GOT3 (cell line): ENCODE measurements around the gene BCKDHB.
"Not testable (repeated sequence)": the region's sequence is repeated elsewhere in the genome, so short reads cannot be mapped to it uniquely, and the experiment has no call there.

Experiments
- DNase-seq: peaks from one replicate; lab custom pipeline; 2025; ENCODE audit warnings: mixed read lengths; lab: John Stamatoyannopoulos, UW

The BCKDHB gene

DNA sequence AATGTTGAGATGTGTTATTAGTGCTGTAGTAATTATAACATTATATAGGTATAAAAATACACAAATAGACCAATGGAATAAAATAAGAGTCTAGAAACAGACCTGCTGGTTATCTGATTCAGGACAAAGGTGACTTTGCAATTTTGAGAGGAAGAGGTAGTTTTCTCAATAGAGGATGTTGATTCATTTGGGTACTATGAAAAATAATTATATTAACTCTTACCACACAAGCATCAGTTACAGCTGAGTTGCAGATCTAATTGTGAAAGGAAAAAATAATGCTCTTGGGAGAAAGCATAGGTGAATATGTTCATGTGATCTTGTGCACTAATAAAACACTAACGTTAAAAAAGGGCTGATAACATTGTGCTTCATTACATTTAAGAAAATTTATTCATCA, 103.0 kb downstream of the BCKDHB start:
- DNase-seq, result no peak

DNA sequence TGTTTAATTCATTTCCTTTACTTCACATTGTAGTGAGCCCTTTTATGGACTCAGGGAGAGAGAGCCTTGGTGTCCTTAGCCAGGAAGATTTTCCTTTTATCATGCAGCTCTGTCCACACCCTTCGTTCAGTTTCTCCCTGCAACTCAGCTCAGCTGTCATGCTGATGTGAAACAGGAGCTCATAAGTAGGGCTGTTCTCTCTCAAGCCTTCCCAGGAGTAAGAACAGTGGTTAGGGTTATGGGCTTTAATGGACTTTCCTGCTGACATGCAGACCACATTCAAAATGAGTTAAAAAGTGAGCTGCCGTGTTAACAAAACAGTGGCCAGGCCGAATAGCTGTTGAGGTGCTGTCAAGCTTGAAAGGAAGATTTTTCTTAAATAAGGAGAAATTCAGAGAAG, 104.1 kb downstream of the BCKDHB start:
- no peak for DNase-seq

DNA sequence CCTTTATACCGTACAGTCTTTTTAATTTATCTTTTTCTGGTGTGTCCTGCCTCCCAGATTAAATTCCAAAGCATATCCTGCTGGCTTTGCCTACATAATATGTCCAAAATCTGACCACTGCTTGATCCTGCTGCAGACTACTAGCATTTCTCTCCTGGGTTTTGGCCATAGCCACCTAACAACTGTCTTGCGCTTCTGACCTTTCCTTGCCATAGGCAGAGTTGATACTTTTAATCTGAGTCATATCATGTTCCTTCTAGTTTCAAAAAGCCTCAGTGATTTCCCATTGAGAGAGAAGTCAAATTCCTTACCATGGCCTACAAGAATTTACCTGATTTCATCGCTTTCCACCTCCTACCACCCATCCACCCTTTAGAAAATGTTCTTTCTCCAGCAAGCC, 104.8 kb downstream of the BCKDHB start:
- no peak for DNase-seq

DNA sequence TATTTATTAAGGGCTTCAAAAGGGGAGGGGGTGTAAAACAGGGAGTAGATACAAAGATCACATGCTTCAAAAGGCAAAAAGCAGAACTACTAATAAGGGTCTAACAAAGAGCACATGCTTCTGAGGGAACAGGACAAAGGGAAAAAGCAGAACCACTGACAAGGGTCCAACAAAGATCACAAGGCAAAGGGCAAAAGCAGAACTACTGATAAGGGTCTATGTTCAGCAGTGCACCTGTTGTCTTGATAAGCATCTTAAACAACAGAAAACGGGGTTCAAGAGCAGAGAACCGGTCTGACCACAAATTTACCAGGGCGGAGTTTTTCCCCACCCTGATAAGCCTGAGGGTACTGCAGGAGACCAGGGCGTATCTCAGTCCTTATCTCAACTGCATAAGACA, 105.4 kb downstream of the BCKDHB start:
- DNase-seq, result not testable (repeated sequence)

DNA sequence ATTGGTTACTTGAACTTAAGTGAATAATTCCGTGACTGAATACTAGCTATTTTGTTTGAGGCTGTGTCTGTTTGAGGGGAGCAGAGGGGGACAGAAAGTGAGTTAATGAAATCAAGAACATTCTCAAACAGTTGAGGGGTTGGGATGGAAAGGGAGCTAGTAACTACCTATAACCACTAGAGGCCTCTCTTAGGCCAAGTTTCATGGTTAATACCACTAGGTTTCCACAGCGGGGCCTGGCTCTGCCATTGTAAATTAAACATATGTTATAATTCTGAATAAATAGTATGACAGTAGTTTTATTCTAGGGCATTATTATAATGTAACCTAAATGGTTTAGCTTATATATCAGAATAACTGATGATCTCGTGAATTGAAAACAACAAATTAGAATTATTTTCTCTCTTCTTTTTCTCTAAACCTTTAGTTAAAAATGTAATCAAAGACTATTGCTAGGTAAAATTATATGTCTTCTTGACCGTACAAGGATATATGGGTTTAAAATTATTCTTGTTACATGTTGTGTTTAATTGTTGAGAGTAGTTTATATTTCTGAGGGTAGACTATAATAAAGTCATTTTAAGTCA, 108.1 kb downstream of the BCKDHB start:
- DNase-seq, result no peak

DNA sequence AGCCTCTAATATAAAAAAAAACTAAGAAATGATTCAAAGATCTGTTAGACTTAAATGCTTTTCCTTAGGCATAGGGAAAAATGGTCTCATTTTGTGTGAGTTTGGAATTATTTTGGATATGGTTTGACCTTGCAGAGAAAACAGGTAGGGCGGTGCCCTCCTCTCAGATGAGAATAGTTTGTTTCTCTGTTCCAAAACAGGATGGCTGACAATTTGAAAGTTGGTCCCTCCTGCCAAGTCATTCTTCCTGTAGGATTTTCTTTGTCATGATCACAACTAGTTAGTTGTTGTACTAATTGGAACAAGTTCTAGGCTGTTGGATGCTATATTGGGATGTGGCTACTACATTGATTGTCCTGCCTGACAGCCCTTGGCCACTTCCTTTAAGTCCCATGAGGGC, 108.6 kb downstream of the BCKDHB start:
- DNase-seq, result no peak

DNA sequence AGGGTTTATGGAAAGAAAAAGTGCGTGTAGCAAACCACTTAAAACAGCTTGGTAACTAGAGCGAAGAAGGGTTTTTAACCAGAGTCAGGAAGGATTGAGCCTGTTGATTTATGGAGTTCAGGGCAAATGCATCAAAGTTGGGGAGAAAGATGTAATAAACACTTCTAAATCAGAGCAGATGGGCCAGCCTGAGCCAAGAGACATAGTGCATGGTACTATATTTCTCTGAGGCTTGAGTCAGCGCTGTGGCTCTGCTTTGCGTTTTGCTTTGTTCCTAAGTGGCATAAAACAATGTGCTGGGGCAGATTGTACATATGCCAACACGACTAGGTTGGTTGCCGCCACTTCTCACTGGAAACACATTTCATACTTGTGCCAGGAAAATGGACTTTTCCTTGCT, 111.3 kb downstream of the BCKDHB start:
- DNase-seq, result no peak

DNA sequence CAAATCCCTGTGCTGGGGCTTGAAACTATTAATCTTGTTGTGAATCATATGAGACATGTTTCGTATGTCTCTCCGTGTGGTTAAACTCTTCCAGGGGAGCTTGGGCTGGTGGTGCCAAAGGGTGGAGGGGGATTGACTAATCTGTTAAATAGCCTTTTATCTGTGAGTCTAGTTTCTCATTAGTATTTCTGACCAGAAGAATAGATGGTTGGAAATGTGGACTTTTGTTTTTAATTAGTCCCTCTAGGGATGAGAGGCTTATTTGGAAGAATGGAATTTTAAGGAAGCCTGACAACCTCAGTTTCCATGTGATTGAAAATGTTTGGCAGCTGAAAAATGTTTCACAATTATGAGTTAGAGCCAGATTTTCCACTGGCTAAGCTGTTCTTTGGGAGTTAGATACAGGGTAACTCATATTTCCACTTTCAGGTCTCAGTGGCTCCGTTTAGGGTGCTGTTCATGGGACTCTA, 117.3 kb downstream of the BCKDHB start:
- DNase-seq, result no peak

DNA sequence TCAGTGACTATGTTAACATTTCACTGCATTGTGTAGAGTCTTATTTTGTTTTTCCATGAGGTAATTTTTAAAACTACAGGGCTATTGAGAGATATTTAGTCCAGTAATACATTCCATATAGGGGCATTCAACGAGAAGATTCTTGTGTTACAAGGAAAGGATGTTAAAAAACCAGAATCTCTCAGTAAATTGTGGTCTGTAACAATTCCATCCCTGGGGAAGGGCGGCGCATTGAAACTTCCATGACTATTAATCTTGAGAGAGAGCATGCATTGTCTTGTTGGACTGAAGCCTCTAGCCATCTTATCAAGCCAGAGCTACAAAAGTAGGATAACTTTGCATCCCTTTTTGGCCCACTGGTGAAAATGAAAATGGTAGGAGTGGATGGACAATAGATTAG, 119.7 kb downstream of the BCKDHB start:
- no peak for DNase-seq

DNA sequence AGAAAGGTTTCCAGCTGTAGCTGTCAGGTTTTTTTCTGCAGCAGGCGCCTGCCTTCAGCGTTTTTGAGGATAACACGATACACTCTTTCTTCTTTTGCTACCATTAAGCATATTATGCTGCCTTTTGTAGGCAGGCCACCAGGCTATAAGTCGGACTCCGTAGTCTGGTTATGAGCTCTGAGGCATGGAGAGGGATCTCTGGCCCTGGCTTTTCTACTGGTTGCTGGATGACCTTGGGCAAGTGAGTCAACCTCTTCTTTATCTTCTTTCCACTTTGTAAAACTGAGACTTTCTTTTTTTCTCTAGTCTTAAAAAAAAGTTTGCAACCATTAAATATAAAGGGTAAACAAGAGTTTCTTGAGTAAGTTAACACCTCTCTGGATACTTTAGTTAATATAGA, 120.2 kb downstream of the BCKDHB start:
- DNase-seq, result no peak

DNA sequence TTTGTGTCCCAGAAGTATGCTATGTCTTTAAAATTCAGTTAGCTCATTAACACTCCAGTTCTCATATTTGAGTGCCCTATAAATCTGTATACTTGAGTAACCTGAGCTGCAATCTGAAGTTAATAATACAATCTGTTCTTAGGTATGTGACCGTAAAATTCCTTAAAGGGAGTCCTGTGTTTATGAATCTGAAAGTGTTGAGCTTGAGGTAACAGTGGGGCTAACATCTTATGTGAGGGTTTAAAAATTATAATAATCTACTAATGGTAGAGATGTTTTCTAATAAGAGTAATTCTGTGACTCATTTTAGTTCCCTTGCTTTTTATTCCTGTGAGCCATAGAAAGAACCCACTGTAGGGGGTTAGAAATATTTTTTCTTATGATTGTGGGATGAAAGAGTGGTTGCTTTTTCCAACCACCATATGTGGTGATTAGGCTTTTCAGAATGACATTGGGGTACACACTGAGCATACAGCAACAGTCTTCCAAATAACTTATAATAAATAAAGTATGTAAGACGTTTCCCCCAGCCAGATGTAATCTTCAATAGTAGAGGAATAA, 121.2 kb downstream of the BCKDHB start:
- no peak for DNase-seq

DNA sequence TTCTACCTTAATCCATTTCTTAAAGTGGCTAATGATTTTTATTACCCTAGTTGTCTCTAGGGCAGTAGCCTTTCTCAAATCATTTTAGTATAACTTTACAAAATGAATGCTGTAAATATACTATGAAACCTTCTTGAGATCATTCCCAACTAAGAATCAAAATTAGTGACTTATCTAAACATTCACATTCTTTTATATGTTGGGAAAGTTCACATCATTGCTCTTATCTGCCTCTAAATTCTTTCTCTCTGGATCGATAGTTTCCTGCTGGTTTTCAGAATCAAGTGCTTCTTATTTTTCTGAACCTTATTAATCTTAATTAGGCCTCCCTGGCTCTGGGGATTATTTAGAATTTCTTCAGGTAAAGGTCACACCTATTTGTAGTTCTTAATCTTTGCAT, 126.8 kb downstream of the BCKDHB start:
- no peak for DNase-seq

DNA sequence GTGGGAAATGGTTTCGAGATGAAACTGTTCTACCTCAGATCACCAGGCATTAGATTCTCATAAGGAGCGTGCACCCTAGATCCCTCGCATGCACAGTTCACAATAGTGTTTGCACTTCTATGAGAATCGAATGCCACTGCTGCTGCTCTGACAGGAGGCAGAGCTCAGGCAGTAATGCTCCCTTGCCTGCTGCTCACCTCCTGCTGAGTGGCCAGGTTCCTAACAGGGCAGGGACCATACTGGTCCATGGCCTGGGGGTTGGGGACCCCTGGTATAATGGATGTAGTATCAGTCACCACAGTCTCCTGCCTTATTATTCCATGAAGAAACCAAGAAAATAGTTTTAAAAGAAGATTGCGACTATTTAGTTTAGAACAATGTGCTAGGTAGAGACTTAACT, 127.5 kb downstream of the BCKDHB start:
- no peak for DNase-seq

DNA sequence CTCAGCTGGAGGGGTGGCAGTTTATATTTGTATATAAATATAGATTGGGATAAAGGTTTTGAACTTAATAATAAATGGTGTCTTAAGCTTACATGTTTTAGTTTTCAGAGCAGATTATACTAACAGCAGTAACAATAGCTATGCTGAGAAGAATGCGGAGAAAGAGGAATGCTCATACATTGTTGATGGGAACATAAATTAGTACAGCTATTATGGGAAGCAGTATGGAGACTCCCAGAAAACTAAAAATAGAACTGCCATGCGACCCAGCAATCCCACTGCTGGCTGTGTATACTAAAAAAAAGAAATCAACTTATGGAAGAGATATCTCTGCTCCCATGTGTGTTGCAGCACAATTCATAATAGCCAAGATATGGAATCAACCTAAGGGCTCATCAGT, 127.9 kb downstream of the BCKDHB start:
- no peak for DNase-seq

DNA sequence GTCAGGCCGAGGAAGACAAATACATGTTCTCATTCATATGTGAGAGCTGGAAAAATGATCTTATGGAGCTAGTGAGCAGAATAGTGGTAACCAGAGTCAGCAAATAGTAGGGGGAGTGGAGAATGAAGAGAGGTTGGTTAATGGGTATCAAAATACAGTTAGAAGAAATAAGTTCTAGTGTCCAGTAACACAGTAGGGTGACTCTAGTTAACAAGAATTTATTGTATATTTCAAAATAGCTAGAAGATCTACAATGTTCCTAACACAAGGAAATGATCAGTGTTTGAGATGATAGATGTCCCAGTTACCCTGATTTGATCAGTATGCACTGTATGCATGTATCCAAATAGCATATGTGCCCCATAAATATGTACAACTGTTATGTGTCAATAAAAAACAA, 128.4 kb downstream of the BCKDHB start:
- no peak for DNase-seq

DNA sequence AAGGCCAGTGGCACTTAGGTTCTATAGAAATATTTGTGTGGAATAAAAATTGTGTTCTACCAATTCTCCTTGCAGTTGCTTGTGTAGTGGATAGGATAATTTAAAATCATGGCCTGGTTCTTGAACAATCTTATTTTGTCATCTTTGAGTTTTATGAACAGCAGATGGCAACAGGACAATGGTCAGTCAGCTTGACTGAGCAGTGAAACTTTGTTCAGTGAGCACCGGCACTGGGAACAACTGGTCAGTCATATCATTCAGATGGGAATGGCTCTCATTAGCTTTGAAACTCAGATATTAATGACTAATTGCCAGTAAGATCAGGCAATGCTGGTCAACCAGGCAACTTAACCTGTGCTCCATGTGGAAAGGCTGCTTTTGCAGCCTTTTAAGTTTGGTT, 129.2 kb downstream of the BCKDHB start:
- DNase-seq, result no peak

DNA sequence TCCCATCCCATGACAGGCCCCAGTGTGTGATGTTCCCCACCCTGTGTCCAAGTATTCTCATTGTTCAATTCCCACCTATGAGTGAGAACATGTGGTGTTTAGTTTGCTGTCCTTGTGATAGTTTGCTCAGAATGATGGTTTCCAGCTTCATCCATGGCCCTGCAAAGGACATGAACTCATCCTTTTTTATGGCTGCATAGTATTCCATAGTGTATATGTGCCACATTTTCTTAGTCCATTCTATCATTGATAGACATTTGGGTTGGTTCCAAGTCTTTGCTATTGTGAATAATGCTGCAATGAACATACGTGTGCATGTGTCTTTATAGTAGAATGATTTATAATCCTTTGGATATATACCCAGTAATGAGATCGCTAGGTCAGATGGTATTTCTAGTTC, 132.3 kb downstream of the BCKDHB start:
- not testable (repeated sequence) for DNase-seq

DNA sequence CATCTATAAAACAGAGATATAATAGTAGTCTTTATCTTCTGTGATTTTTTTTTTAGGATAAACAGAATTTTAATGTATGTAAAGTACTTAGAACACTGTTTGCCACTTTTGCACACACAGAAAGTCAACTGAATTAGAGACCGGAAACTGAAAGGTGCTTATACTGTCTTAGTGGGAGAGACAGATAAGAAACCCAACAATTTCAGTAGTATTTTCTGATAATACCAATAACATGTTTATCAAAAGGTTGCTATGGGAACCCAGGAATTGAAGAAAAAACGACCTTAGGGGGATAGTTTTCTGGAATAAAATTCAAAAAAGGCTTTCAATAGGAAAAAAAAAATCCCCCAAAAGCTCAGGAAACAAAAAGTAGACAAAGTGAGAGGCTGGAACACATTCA, 138.6 kb downstream of the BCKDHB start:
- DNase-seq, result no peak

DNA sequence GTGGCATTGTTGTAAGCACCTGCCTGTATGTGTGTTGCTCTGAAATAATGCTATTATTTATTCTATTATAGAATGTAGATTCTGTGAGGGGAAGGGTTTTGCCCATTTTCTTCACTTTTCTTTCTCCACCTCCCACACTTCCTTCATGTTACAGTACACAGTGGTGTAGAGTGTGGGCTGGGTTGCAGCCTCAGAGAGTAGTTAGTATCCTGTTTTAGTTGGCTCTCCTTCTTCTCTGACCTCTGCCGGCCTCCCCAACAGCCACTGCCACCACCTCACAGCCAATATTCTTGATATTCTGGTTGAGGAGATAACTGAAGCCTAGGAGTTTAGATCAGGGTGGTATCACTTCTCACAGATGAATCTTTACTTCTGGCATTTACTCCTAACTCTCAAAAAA, 143.4 kb downstream of the BCKDHB start:
- no peak for DNase-seq

DNA sequence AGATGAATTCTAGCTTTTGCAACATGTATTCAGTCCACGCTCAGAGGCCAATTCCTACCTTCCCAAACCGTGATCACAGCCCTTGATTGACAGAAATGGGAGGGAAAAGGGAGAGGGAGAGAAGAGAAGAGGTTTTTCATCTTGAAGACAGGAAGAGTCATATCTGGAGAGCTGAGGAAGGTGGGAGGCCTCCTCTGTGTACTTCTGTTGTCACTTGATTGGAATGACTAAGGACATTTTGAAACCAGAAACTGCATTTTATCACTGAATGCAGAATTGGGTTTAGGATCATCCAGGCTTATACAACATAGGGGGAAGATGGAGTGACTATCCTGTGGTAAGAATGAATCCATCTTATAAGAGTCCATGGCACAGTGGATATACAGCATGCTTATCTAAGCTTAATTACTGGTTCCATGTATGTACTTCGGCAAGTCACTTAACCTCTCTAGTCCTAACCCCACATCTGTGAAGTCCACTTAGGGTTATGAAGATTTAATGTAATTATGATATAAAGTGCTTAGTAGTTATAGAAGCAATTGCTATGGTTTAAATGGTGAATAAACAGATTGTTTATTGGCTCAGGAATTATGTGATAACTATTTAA, 144.0 kb downstream of the BCKDHB start:
- DNase-seq, result no peak

DNA sequence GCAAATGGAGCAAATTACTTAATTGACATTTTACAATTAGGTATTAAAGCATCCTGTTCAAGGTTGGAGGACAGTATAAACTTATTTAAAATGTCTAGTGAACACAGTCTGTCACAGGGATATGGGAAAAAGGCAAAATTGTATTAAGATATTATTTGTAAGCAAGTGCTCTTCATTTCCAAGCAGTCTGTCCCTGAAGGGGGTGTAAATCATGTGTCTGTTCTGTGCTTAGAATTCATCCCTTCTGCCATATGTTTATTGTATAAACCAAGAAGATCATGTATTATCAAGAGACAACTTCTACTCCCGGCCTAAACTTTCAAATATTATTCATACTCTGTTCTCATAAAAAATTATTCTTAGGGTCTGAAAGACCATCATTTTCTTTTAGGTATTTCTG, 144.8 kb downstream of the BCKDHB start:
- DNase-seq, result no peak

DNA sequence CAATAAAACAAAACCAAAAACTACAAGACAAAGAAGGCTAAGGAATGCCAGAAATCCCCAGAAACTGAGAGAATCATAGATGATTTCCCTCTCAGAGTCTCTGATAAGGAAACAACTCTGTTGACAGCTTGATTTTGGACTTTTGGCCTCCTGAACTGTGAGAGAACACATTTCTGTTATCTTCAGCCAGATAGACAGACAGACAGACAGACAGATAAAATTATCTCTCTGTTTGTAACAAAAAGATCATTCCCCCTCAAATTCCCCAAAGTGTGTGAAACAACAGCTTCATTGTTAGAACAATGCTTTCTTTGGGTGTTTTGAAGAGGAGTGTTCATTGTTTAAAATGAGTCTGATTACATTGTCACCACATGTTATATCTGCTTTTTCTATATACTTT, 148.2 kb downstream of the BCKDHB start:
- no peak for DNase-seq

DNA sequence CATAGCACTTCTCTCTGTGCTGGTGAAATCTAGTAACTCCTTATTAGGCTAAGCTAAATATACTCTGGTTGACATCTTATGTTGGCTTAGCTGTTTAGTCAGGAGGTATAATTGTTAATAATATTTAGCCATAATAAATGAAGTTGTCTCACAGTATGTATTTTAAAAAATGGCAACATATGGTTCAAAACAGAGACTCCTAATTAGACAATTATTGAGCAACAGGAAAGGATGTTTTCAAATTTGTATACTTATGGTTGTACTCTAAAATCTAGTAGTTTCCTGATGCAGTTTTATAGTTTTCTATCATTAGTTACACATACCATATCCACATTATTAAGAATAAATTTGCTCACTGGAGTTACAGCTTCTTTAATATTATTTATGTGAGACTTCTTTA, 150.2 kb downstream of the BCKDHB start:
- no peak for DNase-seq

DNA sequence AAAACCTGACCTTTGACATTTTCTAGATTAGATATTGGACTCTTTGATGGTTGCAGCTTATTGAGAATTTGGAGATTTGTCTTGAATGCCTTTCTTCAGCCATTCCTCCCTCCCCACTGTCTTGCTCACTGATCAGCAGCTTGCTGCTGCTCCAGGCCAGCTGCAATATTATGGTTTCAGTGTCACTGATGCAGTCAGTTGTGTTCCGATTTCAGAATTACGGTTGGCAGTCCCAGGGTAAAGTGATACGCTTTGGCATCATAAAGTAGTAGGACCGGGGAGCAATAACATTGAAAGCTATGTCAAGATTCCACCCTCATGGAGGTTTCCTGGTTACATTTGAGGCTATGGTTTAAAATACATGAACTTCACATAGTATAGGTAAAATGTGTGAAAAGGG, 152.6 kb downstream of the BCKDHB start:
- no peak for DNase-seq
